Measurements from ENCODE around the gene HSP90AB1.

The HSP90AB1 gene

GRCh38 chr6:44235891-44236516, 10.9 kb upstream of the HSP90AB1 start:
- DNase-seq, result no peak

GRCh38 chr6:44237021-44237812, 9.7 kb upstream of the HSP90AB1 start:
- peak; percentile 97 for DNase-seq

DNA sequence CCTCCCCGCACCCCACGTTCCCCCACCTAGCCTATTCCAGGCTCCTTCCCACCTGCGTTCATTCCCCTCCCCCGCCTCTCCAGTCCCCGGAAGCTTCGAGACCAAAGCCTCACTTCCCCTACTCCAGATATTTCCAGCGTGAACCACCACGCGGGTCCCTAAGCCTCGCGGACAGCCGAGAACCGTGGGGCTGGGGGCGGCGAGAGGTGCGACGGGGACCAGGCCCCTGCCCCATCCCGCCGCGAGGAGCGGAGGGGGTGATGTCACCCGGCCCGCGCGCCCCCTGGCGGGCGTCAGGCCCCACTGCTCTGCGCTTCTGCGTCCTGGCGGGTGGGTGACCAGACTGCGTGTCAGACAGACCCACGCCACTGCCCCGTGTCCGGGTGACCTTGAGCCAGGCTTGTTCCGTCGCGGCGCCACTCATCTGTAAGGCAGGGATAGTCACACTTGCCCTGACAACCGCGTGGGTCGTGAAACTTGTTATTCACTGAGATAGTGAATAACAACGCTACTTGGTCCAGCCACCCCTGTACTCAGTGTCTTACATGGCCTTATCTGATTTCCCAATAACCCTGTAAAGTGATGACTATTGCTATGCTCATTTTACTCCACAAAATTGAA, 9.0 kb upstream of the HSP90AB1 start:
- DNase-seq, result peak; percentile 83

DNA sequence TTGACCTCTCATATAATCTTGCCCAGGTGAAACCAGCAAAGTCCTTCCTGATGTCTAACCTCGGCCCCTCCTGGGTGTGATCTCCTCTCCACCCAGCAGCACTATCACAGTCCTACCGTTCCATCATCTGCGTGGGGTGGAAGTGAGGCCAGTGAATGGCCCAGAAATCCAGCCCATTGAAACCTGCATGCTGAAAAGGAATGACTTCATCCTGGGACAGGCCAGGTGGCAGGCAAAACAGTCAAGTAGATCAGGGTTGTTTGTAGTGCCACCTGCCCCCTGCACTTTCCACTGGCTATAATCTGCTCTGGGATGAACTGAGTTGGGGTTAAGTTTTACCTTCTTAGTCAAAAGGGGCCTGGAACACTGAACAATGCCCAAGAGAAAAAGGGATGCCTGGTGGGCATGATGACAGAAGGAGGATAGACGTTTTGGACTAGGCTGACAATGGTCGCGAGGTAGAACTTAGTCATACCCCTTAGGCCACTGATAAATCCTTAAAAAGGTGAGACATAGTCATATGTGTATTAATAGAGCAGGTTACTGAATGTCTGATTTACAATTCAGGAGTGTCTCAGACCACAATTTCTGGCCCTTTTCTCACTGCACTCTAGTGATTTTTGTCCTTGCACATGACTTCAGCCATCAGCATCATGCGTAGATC, 8.1 kb upstream of the HSP90AB1 start:
- DNase-seq, result no peak

- no peak for DNase-seq
Measured at GRCh38 chr6:44243345-44243744, 3.6 kb upstream of the HSP90AB1 start.

DNA sequence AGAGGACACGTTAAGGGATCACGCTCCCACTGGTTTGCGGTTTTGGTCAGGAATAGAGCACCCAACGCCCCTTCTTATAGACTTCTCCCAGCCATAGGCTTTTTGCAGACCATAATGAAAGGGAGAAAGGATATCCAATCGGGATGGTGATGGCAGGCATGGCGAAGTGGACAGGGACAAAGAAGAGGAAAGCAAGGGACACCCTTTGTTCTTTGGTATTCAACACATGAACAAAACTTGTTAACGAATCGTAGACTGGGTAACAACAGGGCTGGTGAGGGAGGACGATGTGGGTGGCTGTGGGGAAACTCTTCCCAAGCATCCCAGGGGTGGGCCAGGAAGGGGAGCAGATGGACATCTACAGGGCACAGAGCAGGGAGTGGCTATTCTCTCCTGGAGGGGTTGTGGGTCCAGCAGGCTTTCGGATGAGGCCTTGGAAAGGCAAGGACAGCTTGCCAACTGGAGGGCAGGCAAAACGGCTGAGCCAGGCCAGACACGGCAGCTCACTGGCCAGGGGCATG, 1.4 kb upstream of the HSP90AB1 start:
- DNase-seq, result no peak

DNA sequence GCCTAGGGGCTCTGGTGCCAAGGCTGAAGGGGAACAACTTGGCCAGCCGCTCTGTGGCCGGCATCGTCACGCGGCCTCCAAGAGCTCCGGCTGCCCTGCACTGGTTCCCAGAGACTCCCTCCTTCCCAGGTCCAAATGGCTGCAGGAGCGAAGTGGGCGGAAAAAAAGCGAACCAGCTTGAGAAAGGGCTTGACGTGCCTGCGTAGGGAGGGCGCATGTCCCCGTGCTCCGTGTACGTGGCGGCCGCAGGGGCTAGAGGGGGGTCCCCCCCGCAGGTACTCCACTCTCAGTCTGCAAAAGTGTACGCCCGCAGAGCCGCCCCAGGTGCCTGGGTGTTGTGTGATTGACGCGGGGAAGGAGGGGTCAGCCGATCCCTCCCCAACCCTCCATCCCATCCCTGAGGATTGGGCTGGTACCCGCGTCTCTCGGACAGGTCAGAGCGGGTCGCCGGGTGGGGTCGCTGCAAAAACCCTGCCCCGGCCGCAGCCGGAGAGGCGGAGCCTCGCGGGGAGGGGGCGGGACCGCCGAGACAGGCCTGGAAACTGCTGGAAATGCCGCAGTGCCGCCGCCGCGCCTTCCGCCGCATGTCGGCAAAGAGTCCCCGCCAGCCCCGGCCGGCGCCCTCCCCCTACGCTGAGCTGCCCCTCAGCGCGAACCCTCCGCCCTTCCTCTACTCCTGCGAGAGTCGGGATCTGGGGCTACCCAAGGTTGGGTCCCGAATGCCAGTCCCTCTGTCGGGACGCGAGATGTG, 814 bp upstream of the HSP90AB1 start:
- DNase-seq, result peak; percentile 76

DNA sequence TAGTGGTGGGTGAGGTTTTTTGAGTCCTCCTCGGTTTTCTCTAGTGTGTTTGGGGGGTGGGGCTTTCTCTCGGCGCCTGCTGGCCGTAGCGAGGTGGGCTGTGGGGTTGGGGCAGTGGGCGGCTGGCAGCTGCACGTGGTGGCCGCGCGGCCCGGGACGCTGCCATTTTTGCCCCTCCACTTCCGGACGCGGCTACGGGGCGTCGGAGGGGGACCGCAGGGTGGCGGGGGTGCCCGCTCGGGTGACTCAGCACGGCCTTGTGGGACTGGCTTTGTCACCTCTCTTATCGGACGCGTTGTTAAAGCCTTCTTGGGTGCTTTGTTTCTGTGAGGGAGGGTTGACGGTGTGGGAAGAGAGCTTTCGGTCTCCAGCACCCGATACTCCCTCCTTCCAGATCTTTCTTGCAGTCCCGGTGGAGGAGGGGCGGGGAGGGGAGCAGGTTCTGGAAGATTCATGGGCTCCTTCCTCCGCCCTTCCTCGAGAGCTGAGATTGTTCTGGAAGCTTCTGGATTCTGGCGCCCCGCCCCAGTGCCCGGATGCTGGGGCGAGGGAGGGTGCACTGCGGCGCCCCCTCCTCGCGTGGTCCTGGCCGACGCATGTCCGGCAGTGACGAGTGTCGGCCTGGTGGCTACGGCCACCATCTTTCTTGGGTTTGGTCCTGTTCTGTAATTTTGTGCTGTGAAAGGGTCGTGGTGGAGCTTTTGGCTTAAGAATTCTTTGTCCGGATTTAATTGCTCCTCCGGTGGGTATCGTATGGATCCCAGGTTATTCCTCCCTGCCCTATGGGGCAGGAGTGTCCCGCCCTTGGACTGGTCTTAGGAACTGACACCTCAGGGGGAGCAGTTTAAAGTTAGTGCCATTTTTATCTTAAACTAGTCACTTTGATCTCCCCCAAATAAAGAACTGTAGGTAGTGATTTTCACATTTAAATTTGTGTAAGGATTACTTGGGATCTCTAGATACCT, 719 bp downstream of the HSP90AB1 start:
- DNase-seq, result peak; percentile 64

DNA sequence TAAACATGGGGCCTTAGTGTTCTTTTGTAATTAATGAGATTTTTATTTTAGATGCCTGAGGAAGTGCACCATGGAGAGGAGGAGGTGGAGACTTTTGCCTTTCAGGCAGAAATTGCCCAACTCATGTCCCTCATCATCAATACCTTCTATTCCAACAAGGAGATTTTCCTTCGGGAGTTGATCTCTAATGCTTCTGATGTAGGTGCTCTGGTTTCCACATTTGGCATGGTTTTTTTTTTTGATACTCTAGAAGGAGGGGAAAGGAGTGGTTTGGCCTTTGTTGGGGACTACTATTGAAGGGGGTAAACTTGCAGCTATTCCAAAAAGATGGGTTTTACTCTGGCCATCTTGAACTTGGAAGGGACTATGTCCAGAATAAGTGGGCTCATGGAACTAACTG, 1.7 kb downstream of the HSP90AB1 start:
- no peak for DNase-seq

DNA sequence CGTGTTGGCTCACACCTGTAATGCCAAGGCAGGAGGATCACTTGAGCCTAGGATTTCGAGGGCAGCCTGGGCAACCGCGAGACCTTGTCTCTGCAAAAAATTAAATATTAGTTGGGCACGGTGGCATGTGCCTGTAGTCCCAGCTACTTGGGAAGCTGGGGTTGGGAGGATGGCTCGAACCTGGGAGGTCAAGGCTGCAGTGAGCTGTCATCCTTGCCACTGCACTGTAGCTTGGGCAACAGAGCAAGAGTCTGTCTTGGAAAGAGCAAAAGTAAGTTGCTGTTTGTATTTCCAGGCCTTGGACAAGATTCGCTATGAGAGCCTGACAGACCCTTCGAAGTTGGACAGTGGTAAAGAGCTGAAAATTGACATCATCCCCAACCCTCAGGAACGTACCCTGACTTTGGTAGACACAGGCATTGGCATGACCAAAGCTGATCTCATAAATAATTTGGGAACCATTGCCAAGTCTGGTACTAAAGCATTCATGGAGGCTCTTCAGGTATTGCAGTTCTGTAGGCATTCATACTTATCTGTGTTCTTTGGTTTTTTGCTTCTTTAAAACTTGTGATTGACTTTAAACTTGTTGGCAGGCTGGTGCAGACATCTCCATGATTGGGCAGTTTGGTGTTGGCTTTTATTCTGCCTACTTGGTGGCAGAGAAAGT, 2.3 kb downstream of the HSP90AB1 start:
- DNase-seq, result no peak

DNA sequence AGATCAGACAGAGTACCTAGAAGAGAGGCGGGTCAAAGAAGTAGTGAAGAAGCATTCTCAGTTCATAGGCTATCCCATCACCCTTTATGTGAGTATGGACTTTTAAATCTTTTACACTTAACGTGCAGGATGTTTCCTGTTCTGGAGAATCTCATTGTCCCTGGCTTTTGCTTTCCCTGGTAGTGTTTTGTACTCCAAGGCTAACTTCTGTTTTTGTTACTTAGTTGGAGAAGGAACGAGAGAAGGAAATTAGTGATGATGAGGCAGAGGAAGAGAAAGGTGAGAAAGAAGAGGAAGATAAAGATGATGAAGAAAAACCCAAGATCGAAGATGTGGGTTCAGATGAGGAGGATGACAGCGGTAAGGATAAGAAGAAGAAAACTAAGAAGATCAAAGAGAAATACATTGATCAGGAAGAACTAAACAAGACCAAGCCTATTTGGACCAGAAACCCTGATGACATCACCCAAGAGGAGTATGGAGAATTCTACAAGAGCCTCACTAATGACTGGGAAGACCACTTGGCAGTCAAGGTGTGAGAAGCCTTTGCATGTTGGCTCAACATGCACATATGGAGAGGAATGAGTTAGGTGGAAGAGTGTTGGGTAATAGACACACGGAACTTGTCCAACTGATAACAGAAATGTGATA, 3.3 kb downstream of the HSP90AB1 start:
- no peak for DNase-seq

DNA sequence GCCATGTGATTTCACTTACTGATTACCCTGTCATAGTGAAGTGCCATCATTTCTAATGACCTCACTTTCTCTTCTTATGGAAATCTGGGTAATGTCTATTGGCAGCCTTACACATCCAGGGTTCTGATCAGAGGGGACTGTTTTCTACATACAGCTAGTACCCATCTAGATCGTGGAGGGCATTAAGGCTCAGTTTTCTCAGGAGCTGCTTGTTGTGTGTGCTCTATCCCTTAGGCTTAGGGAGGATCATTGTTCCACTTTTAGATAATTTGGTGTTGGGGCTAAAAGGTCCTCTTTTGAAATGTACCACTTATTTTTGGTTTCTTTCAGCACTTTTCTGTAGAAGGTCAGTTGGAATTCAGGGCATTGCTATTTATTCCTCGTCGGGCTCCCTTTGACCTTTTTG, 3.8 kb downstream of the HSP90AB1 start:
- no peak for DNase-seq

GRCh38 chr6:44251576-44252524, 4.9 kb downstream of the HSP90AB1 start:
- no peak for DNase-seq

DNA sequence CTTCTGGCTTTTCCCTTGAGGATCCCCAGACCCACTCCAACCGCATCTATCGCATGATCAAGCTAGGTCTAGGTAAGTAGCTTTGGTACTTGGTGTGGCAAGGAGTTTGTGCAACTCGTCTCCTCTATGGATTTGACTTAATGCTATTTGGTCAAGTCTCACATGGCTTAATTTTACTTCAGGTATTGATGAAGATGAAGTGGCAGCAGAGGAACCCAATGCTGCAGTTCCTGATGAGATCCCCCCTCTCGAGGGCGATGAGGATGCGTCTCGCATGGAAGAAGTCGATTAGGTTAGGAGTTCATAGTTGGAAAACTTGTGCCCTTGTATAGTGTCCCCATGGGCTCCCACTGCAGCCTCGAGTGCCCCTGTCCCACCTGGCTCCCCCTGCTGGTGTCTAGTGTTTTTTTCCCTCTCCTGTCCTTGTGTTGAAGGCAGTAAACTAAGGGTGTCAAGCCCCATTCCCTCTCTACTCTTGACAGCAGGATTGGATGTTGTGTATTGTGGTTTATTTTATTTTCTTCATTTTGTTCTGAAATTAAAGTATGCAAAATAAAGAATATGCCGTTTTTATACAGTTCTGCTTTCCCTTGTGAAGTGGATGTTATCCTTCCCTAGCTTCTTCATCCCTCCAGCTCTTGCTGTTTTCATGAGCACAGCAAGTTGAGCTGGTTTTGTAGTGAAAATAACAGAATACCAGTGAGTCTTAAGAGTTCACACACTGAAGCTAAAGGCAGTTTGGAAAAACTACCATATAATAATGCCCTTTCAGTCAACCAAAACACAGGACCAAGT, 6.6 kb downstream of the HSP90AB1 start:
- DNase-seq, result peak; percentile 21

DNA sequence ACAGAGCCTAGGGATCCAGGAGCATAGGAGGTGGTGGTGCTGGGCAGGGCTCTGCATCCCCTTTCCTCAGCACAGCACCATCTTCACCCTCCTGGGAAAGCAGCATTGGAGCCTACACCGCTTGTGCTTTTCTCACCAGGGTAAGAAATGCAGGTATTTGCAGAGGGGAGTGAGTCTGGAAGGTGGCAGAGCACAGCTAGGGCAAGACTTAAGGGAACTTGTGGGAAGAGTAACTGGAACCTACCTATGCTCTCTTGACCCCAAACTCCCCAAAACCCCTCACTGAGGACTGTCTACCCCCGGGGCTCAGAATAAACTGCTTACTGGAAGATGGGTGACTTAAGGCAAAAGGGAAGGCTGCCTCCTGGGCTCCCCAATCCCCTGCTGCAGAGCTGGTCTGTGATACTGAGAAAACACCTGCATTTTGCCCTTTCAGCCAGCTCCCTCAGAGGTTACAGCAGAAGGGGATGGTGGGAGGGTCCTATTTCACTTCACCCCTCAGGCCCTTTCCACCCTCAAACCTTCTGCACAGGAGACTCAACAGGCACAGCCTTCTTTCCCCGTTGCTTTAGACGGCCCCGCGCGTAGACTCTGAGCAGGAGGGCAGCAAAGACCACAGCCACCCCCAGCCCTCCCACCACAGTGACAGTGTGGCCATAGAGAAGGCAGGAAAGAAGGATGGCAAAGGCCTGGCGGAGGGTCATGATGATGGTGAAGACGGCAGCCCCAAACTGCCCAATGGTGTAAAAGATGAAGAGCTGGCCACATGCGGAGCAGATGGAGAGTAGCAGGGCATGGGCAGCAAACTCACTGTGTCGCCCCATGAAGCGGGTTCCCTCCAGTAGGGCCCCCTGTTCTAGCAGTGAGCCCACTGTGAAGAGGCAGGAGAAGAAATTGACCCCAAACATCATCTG, 7.5 kb downstream of the HSP90AB1 start:
- DNase-seq, result peak; percentile 20

DNA sequence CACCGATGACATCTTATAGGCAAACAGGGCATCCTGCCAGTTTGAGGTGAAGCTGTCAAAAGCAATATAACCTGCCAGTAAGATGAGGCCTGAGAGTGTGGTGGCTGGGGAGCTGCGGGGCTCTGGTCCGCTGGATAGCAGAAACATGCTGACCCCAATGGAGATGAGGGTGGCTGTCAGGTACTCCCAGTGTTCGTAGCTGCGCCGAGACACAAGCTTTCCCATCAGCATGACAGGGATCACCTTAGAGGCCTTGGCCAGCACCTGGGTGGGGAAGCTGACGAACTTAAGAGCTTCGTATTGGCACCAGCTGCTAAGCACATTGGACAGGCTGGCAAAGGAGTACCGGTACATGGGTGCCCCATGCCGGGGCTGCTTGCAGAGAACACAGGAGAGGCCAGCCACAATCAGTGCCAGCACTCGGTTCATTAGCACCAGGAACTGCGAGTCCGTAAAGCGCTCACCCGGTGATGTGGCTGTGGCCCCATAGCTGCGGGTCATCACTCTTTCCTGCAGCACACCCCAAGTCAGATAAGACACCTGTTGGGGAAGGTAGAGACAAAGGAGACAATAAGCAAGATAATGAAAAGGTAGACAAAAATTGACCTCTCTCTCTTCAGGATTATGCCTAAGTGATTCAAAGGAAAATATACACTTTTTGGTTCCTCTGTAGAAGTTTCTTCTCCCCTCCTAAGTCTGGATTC, 8.4 kb downstream of the HSP90AB1 start:
- DNase-seq, result no peak

All from T1000 (cell line).